Stimulated activated CD4-positive, alpha-beta T cell treated with anti-CD3 and anti-CD28 coated beads, TNF-alpha, amount 100 ng/mL, for 4 hours (primary cell): ENCODE data around the gene SEL1L3.
A peak's percentile ranks its signal among the peaks of the same experiment; 100 is the strongest.
"Not testable (repeated sequence)": the region's sequence is repeated elsewhere in the genome, so short reads cannot be mapped to it uniquely, and the experiment has no call there.

Experiments
- DNase-seq, 3 experiments: peaks; one replicate each; pipeline ENCODE4 v3.0.0-alpha.2; 2020; ENCODE audit warnings: low read depth in 3 of 3

SEL1L3 gene

GRCh38 chr4:25879991-25880651 lies 17.3 kb upstream of the SEL1L3 start:
- no peak for DNase-seq

GRCh38 chr4:25879587-25879986 lies 16.8 kb upstream of the SEL1L3 start:
- no peak for DNase-seq

GRCh38 chr4:25879091-25879584 lies 16.4 kb upstream of the SEL1L3 start:
- no peak for DNase-seq

DNA sequence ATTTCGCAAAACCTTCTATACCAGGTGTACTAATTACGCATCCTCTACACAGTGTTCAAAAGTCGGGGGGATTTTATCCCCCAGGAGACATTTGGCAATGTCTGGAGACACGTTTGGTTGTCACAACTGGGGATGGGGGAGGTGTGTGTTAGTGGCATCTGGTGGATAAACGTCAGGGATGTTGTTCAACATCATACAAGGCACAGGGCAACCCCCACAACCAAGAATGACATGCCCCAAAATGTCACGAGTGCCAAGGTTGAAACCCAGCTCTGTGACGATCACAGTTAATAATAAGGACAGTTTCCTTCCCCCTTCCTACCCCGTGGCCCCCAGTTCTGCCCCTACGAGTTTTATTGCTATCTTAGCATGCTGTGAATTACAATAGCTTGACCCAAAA lies 15.9 kb upstream of the SEL1L3 start:
- no peak for DNase-seq

DNA sequence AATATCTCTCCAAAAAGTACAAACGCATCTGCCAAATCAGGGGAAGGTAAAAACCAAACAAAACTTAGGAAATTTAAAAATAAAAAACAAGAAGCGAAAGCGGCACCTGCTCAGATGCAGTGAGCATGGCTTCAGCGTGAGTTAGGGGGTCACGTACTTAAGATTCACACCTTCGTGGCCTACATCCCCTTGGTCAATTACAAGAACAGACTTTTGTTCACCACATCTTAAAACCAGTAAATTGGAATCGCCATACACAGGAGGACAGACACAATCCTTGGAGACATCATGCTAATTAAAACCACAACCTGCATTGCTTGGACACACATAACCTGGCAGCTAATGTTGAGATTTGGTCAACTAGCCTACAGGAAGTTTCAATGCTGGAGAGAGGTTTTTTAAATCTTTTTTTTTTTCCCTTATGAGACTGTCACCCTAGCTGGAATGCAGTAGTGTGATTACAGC lies 12.5 kb upstream of the SEL1L3 start:
- no peak for DNase-seq

DNA sequence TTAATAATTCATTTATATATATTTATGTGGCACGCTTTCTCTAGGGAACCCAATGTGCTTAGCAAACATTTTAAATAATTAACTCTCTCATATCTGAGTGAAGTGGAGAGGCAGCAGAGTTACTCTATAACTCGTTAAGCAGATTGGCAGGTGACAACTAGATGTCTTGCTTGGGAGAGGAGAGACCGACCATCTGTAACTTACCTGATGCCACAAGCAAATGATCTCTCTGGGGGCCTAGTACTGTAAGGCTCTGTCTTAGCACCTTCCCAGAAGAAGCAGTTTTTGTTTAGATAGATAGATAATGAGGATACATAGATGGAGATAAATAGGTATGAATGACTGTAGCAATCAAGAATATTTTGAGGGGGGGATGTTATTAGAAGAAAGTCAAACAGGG lies 11.9 kb upstream of the SEL1L3 start:
- DNase-seq, result no peak

DNA sequence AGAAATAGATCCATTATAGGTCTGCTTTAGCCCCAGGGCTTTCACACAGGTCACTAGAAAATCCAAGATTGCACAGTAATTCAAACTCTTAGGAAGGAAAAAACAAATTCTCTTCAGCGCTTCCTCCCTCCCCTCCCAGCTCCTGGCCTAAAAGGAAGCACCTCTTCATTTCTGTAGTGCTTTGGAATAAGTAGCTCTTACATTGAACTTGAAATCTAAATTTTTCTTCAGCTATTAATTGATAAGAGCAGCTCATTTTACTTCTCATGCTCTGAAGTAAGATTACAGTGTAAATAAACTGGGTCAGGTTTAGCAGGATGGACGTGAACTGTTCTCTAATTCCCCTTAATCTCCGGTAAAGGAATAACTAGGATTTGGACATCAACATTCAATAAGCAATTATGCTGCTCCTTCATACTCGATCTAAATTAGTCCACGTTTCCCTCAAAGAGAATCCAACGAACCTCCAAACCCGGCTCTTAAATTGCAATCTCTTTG lies 10.9 kb upstream of the SEL1L3 start:
- DNase-seq, result no peak

GRCh38 chr4:25872851-25873631 lies 10.3 kb upstream of the SEL1L3 start:
- DNase-seq, result no peak

- DNase-seq, result no peak
Observed at GRCh38 chr4:25870081-25870480, 7.3 kb upstream of the SEL1L3 start.

GRCh38 chr4:25867781-25868294 lies 5.0 kb upstream of the SEL1L3 start:
- no peak for DNase-seq

GRCh38 chr4:25866401-25866800 lies 3.6 kb upstream of the SEL1L3 start:
- not testable (repeated sequence) for DNase-seq

- DNase-seq, result no peak
Observed at GRCh38 chr4:25865586-25865985, 2.8 kb upstream of the SEL1L3 start.

- DNase-seq, result no peak
Observed at GRCh38 chr4:25863831-25864418, 1.1 kb upstream of the SEL1L3 start.

- DNase-seq, result no peak
Observed at GRCh38 chr4:25863347-25863784, 578 bp upstream of the SEL1L3 start.

GRCh38 chr4:25861951-25862410 lies 807 bp downstream of the SEL1L3 start:
- peak in 1 of 3 experiments; percentile 13 for DNase-seq

DNA sequence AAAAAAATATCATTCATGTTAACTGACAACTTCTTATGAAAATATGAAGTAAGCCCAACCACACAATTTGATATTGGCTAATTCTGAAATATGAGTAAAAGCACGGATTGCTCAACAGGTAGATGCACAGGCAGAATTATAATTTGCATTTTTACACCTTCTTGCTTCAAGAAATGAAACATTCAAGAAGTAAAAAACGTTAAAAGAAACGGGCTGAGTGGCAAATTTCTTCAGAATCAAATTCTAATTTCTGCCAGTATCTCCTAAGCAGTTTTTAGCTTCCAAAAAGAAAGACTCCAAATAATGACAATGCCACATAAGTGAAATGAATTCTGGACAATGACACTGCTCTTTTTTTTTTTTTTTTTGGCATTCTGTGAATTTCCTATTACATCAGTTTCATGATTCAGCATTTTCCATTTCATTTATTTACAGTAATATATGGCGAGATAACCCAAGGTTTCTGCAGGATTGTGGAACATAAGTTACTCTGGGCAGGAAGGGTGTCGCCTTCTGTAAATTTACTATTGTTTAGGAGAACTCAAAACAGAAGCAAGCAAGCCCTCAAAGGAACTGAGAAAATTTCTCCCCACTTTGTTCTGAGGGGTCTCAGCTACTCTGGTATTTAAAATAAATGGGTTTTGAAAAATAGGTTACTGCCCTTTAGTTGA lies 1.4 kb downstream of the SEL1L3 start:
- DNase-seq, result no peak

DNA sequence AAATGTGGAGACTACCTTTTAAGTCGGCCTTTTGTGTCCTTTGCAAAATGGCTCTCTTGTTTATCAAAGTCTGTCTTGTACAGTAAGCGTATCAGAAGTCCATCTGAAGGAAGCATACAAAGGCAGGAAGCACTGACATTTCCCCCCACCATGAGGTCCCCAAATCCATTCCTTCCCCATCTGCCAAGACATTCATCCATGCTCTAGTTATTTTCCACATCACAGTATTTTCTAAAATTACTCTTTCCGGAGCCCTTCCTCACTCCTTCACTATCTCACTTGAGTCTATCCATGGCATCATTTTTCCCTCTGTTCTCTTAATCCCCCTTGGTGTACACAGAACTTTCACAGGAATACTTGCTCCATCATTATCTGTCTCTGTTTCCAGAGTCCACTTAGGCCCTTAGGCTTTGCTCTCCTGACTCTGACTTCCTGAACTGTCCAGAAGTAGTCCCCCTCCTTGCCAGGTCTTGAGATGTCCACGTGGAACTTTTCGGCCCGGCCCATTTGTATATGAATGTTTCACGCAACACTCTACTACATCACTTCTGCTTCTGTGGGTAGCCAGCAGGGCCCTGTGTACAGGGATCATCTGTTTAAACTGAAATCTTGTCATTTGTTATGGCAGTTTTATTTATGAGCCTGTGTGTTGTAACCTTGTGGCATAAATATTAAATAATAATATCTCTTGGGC lies 2.1 kb downstream of the SEL1L3 start:
- no peak for DNase-seq

DNA sequence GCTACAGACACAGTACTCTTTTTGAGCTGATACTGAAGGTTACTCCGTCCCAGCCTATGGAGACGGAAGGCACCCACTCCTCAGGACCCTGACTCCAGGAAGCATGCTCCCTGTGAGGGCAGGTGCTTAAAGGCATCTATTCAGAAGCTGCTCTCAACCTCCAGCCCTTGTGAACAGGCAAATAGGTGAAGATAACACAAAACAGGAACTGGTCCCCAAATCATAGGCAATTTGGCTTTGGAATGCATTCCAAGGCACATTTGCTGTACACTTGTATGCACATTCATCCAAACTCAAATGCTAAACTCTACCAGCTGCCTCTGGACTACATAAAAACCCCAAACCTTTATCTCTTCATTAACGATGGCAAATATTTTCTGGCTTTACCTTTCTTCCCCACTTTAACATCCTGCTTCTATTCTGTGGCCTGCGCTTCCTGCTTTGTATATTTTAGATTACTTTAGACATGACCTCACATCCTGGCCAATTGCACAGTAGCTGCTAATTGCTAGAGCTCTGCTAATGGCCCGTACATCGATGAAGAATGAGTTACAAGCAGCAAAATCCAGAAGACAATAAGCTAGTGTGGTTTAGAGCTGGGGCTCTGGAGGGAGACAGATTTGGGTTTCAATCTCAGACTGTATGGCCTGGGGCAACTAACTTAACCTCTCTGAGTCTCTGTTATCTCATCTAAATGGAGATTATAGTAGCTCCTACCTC lies 3.2 kb downstream of the SEL1L3 start:
- no peak for DNase-seq

DNA sequence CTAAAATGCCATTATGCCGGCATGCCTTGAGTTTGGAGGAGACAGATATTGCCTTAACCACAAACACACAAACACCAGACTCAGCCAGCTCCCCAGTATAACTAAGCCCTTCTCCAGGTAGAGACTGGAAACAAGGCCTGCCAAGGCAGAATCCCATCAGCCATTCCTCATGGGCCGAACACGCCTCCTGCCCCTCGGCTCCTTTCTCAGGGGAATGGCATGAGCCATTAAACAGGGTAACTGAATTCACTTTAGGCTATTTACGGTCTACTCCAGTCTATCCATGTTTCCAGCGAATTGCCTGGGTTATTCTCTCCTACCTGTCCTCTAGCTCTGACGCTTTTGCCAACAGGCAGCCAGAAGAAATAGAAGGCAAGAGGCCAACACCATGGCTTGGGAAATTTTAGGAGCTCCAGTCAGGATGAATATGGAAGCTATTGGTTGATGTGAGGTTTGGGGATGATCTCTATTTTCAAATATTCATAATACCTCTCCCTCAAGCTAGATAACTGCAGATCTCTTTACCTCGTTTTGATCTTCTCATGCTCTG lies 4.9 kb downstream of the SEL1L3 start:
- DNase-seq, result no peak

DNA sequence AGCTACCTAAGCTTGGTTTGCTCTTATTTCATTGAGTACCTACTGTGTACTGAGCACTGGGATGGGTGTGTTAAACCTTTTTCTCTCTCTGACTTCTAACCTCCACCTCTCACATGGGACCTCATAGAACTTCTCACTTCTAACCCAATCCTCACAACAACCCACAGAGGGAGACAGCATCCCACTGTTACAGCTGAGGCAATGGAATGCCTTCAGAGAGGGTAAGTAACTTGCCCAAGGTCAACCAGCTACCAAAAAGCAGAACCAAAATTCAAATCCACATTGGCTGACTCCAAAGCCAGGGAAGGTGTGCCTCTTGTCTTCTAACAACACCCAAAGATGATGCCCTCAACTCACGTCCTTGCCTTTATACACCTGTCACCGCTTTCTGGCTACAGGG lies 5.4 kb downstream of the SEL1L3 start:
- no peak for DNase-seq
